Heart right ventricle (tissue), 16 donors: Measurements from ENCODE around the gene GALNTL6. TPM values are rescaled to one million over a fixed set of nuclear protein-coding genes. Genes with fewer than 3 reads are reported as not detected.

Source experiments
- ATAC-seq, 8 donors: fragments of 200-7000 bp; cut with Tn5 transposase; one replicate each; pipeline ENCODE4 v1.9.1; 2020; ENCODE audit warnings: mild to moderate bottlenecking in 8 of 8, moderate library complexity in 8 of 8, moderate number of reproducible peaks in 1 of 8
- DNase-seq, 2 donors: peaks; one replicate each; pipeline ENCODE4 v3.0.0-alpha.2; 2020
- H3K27ac ChIP-seq, 10 donors: fragments of 200-600 bp; sonication (generic) in 2 of 10; one replicate each; pipeline versions ENCODE4 v1.5.0 to v1.8.0; 2020 to 2022; ENCODE audit warnings: mild to moderate bottlenecking in 3 of 10
- H3K27me3 ChIP-seq, 7 donors: fragments of 200-600 bp; one replicate each; pipeline ENCODE4 v1.8.0; 2021 to 2022; ENCODE audit warnings: mild to moderate bottlenecking in 2 of 7
- H3K36me3 ChIP-seq, 9 donors: fragments of 200-600 bp; sonication (generic) in 1 of 9; one replicate each; pipeline versions ENCODE4 v1.5.0 to v1.8.0; 2020 to 2022; ENCODE audit warnings: mild to moderate bottlenecking in 2 of 9
- H3K4me1 ChIP-seq, 9 donors: fragments of 200-600 bp; sonication (generic) in 1 of 9; one replicate each; pipeline versions ENCODE4 v1.5.0 to v1.8.0; 2020 to 2022; ENCODE audit warnings: mild to moderate bottlenecking in 4 of 9
- H3K4me3 ChIP-seq, 10 donors: fragments of 200-600 bp; sonication (generic) in 2 of 10; one replicate each; pipeline versions ENCODE4 v1.5.0 to v1.8.0; 2020 to 2022; ENCODE audit warnings: mild to moderate bottlenecking in 7 of 10, moderate library complexity in 2 of 10
- H3K9me3 ChIP-seq, 11 donors: fragments of 200-600 bp in 10 of 11; sonication (generic) in 2 of 11; one replicate each; pipeline versions ENCODE4 v1.5.0 to v1.8.0; 2013 to 2022; ENCODE audit warnings: mild to moderate bottlenecking in 2 of 11, control low read depth in 1 of 11, moderate library complexity in 1 of 11
- CTCF ChIP-seq, 9 donors: fragments of 200-600 bp; sonication (generic) in 2 of 9; IDR thresholded peaks; one replicate each; pipeline versions ENCODE4 v1.5.0 to v1.8.0; 2021 to 2022; ENCODE audit warnings: antibody characterized with exemption in 9 of 9, mild to moderate bottlenecking in 5 of 9, moderate library complexity in 1 of 9
- WGBS, 2 donors: extraction: QIAGEN DNeasy Blood & Tissue Kit; methylation state at CpG; one replicate each; pipeline ENCODE4 v1.1.7; 2013; ENCODE audit warnings: inconsistent platforms in 1 of 2; 5-methylcytosine and 5-hydroxymethylcytosine counted together
- intact Hi-C, 10 donors: fragments of 100-400 bp; cut with DNase I; formaldehyde crosslinking; loops; one replicate each; pipeline versions ENCODE4 v1.11.1 to v1.14.2; 2022
- polyA plus RNA-seq, 2 donors: library from polyadenylated mRNA; stranded (reverse); fragments of 200-250 nt; gene quantifications; one replicate each; pipeline ENCODE4 v1.2.3, GENCODE V29; 2013
- total RNA-seq, 10 donors: library from RNA; stranded (reverse); fragmentation: NEBNext Ultra II Directional in 3 of 10; extraction: Animal tissue kit (Norgen Biotek cat#: 25700) in 3 of 10; gene quantifications; one replicate each; pipeline versions ENCODE4 v1.2.1 to v1.2.4, GENCODE V29; 2021 to 2023
- donor health status: Arrhythmogenic right ventricular cardiomyopathy.
- donor health status: ischemic (EF 13 %, LVEDD 7.1; RV severe dilation, severe dysfunction).
- donor health status: healthy with polysubstance abuse.
- donor health status: DM: no; HTN: yes; CAD: no.
- donor health status: DM: no; HTN: no; CAD: no.
- donor health status: ischemic (EF 25% LVEDD 6.9; RV normal size, moderate dysfunction).
- donor health status: ischemic (EF 25% LVEDD 5.7; RV mildly dilated, moderate dysfunction).
- donor health status: healthy.
- donor health status: DM: yes; HTN: yes; CAD: no.
- donor health status: Ischemic cardiomyopathy.
- donor health status: ischemic (EF 35%, LVEDD 5.7; RV mildly dilated, moderate dysfunction).
- donor health status: nonischemic (EF 11% LVEDD 7.7; RV severe dilation, severe dysfunction).
- donor health status: DM: yes; HTN: yes; CAD: no.
- donor health status: PGD.
- donor health status: ischemic (EF 29% LVEDD 5.4; RV normal size, mild dysfunction).
- donor health status: nonischemic (EF 23%, LVEDD 6.1; RV moderate dilation, normal function).

The GALNTL6 gene
- total and polyA plus RNA-seq, 12 donors: 0.14 to 2.6 (median 0.49) TPM; not detected in 6

DNA sequence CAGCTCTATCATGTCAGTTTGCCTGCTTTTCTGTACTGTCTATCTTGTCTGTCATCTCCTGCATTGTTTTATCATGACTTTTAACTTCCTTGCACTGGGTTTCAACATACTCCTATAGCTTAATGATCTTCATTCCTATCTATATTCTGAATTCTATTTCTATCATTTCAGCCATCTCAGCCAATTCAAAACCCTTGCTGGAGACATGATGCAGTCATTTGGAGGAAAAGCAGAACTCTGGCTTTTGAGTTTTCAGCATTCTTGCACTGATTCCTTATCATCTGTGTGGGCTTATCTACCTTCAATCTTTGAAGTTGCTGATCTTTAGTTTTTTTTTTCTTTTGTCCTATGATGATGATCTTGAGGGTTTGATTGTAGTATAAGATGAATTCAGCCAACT, 861.6 kb downstream of the GALNTL6 start:
- Histone ChIP-seq H3K4me1 (no peaks in the 10 kb centered on the region), H3K4me3 (no peak overlapping the region), H3K27ac (no peak overlapping the region), H3K36me3 (no peaks in the 10 kb centered on the region), H3K9me3 (no peaks in the 10 kb centered on the region), H3K27me3 (no peaks in the 10 kb centered on the region)
- ATAC-seq: no peak
- TF ChIP-seq CTCF (IDR thresholded peaks at IDR 0.05): no peak
- DNase-seq: no peak
- intact Hi-C loops: no loop called here

GRCh38 chr4:172675232-172675631, 862.0 kb downstream of the GALNTL6 start:
- intact Hi-C loops: no loop called here
- DNase-seq (no peak), ATAC-seq (no peak)

GRCh38 chr4:172680691-172681090, 867.5 kb downstream of the GALNTL6 start:
- Histone ChIP-seq H3K36me3 (no peaks in the 10 kb centered on the region), H3K27me3 (no peaks in the 10 kb centered on the region), H3K9me3 (peaks cover 0 to 3% (median 0%) of the 10 kb centered on the region in 11 donors), H3K4me1 (no peaks in the 10 kb centered on the region), H3K27ac (no peak overlapping the region), H3K4me3 (no peak overlapping the region)
- ATAC-seq (no peak), DNase-seq (no peak)
- intact Hi-C loops: no loop called here
- TF ChIP-seq CTCF (IDR thresholded peaks at IDR 0.05): no peak

More at GRCh38 chr4:172675232-172675631, 862.0 kb downstream of the GALNTL6 start:
- H3K27ac ChIP-seq: no peak overlapping the region
- no peak overlapping the region for H3K4me3 ChIP-seq
- H3K9me3 ChIP-seq: no peaks in the 10 kb centered on the region
- WGBS, 2 donors: 98 to 100% methylated on average over 1 of the region's 1 CpG
- no peaks in the 10 kb centered on the region for H3K27me3 ChIP-seq
- TF ChIP-seq CTCF (IDR thresholded peaks at IDR 0.05): no peak
- no peaks in the 10 kb centered on the region for H3K36me3 ChIP-seq
- no peaks in the 10 kb centered on the region for H3K4me1 ChIP-seq

DNA sequence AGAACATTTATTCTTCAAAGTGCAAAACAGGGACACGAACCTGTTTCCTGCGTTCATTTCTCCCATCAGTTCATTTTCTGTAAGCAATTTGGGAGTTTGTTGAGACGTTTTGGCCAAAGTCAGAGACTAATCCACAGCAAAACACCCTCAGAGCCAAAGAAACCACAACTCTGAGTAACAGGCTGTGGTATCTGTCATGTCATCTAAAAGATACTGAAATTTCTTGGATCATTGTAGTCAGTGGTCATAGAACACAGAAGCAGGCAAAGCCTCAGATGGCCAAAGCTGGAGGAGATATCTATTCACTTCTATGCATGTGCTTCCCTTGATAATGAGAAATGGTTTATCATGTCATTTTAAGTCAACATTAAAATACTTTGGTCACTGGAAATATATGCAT, 869.8 kb downstream of the GALNTL6 start:
- ATAC-seq (no peak), DNase-seq (no peak)
- no peak for TF ChIP-seq CTCF (IDR thresholded peaks at IDR 0.05)
- H3K36me3 ChIP-seq: no peaks in the 10 kb centered on the region
- no peaks in the 10 kb centered on the region for H3K4me1 ChIP-seq
- H3K4me3 ChIP-seq: no peak overlapping the region
- no peak overlapping the region for H3K27ac ChIP-seq
- H3K9me3 ChIP-seq: peaks cover 0 to 3% (median 0%) of the 10 kb centered on the region in 11 donors
- WGBS, 2 donors: 71 to 73% methylated on average over 3 of the region's 3 CpGs
- H3K27me3 ChIP-seq: no peaks in the 10 kb centered on the region
- intact Hi-C loops: no loop called here

DNA sequence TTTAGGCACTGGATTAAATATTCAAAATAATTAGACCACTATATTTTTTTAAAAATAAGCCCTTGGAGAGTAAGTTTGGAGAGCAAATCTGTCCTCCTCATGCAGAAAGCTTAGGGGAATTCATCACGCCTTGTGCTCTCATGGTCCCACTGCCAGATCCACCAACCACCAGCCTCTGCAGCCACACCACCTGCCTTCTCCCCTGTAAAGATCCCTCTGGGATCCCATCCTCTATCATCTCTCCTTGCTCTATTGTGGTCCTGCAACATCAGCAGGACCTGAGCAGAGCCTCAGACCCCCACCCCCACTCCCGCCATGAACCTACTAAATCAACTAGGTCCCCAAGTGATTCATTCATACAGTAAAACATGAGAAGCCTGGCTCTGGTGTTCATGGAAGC, 872.8 kb downstream of the GALNTL6 start:
- H3K9me3 ChIP-seq: peaks cover 0 to 11% (median 0%) of the 10 kb centered on the region in 11 donors
- intact Hi-C loops: no loop called here
- no peak overlapping the region for H3K4me3 ChIP-seq
- TF ChIP-seq CTCF (IDR thresholded peaks at IDR 0.05): no peak
- 82 to 83% methylated on average over 2 of the region's 2 CpGs for WGBS, 2 donors
- DNase-seq: no peak
- H3K36me3 ChIP-seq: no peaks in the 10 kb centered on the region
- no peak for ATAC-seq
- no peaks in the 10 kb centered on the region for H3K27me3 ChIP-seq
- no peaks in the 10 kb centered on the region for H3K4me1 ChIP-seq
- no peak overlapping the region for H3K27ac ChIP-seq
